HepG2 (cell line): ENCODE data around the gene CRAMP1. TPM values are rescaled to one million over a fixed set of nuclear protein-coding genes. Genes with fewer than 3 reads are reported as not detected.

Experiments used
- ATAC-seq: fragments of 200-7000 bp; cut with Tn5 transposase; 3 replicates; pipeline ENCODE4 v1.9.1; 2020; ENCODE audit warnings: mild to moderate bottlenecking, moderate library complexity
- BruUV-seq: library from RNA; stranded (reverse); fragments of 400-500 nt; replicated peaks from 2 replicates; lab custom pipeline; 2021; lab: Mats Ljungman, UMichigan
- CTCF ChIA-PET: fragments of 300-600 bp; formaldehyde crosslinking; extraction: SDS; loops from one replicate; lab custom pipeline; 2021; ENCODE audit warnings: low total read pairs, inconsistent platforms, low intra/inter-chr PET ratio; lab: Yijun Ruan, JAX
- POLR2A ChIA-PET: fragments of 350-600 bp; sonication (Branson Sonifier 250); formaldehyde crosslinking; loops from one replicate; lab custom pipeline; 2020; ENCODE audit warnings: antibody characterized with exemption, inconsistent platforms; lab: Yijun Ruan, JAX
- DNase-seq: peaks from one replicate; pipeline ENCODE4 v3.0.0-alpha.2; 2015; ENCODE audit warnings: low spot score
- FAIRE-seq: peaks from 3 replicates; lab custom pipeline; 2011; peaks lifted over from hg19 to GRCh38; lab: Jason Lieb, UNC
- H2AFZ ChIP-seq: one replicate; pipeline ENCODE4 v1.6.1; 2011; ENCODE audit warnings: low read length, inconsistent platforms
- H3K27ac ChIP-seq: fragments of 300-600 bp; 3 replicates; pipeline ENCODE4 v1.8.0; 2011; ENCODE audit warnings: mixed run types, mild to moderate bottlenecking, mixed read lengths, low read length, inconsistent platforms; ENCODE audit not compliant: insufficient read depth; ENCODE audit errors: extremely low read length
- H3K27me3 ChIP-seq, 2 experiments: fragments of 200-600 bp in 1 of 2; 2 replicates in 1 of 2; 3 replicates in 1 of 2; pipeline versions ENCODE4 v1.6.0 to v1.8.0; 2011; ENCODE audit warnings: low read length in 2 of 2, mild to moderate bottlenecking in 2 of 2, moderate library complexity in 2 of 2, inconsistent platforms in 1 of 2; ENCODE audit not compliant: insufficient read depth in 2 of 2, control insufficient read depth in 1 of 2
- H3K36me3 ChIP-seq, 2 experiments: fragments of 200-600 bp in 1 of 2; replicated peaks in 1 of 2; 2 replicates in 1 of 2; 3 replicates in 1 of 2; pipeline versions ENCODE4 v1.5.1 to v1.8.0; 2011; ENCODE audit warnings: low read length in 2 of 2, inconsistent platforms in 1 of 2; ENCODE audit not compliant: insufficient read depth in 2 of 2, control insufficient read depth in 1 of 2
- H3K4me1 ChIP-seq: 2 replicates; pipeline ENCODE4 v1.5.1; 2012; ENCODE audit warnings: low read length, inconsistent platforms; ENCODE audit not compliant: insufficient read depth
- H3K4me2 ChIP-seq: 2 replicates; pipeline ENCODE4 v1.6.0; 2011; ENCODE audit warnings: low read depth, low read length, inconsistent platforms
- H3K4me3 ChIP-seq, 3 experiments: fragments of 200-600 bp in 1 of 3; sonication (generic), shearing (Covaris generic) in 1 of 3; replicated peaks in 1 of 3; 2 replicates each; pipeline ENCODE4 v1.5.1; 2011 to 2016; ENCODE audit warnings: low read length in 3 of 3, inconsistent platforms in 2 of 3, low read depth in 2 of 3, mild to moderate bottlenecking in 2 of 3, control low read depth in 1 of 3, mixed read lengths in 1 of 3; ENCODE audit not compliant: insufficient read depth in 1 of 3
- H3K79me2 ChIP-seq: one replicate; pipeline ENCODE4 v1.6.1; 2011; ENCODE audit warnings: low read length, inconsistent platforms; ENCODE audit not compliant: insufficient read depth
- H3K9ac ChIP-seq: 2 replicates; pipeline ENCODE4 v1.6.0; 2011; ENCODE audit warnings: mild to moderate bottlenecking, low read depth, low read length, inconsistent platforms; ENCODE audit not compliant: insufficient read depth
- H3K9me3 ChIP-seq: 2 replicates; pipeline ENCODE4 v1.5.1; 2012; ENCODE audit warnings: mild to moderate bottlenecking, low read length
- H4K20me1 ChIP-seq: 2 replicates; pipeline ENCODE4 v1.6.0; 2011; ENCODE audit warnings: inconsistent platforms, mild to moderate bottlenecking, low read length, moderate library complexity; ENCODE audit not compliant: insufficient read depth
- ATAD3A ChIP-seq: sonication (generic); formaldehyde crosslinking; IDR thresholded peaks from 2 replicates; pipeline ENCODE4 v1.4.0; 2020; ENCODE audit warnings: missing genetic modification reagents
- HES4 ChIP-seq: sonication (generic); formaldehyde crosslinking; IDR thresholded peaks from 2 replicates; pipeline ENCODE4 v1.9.0; 2021; ENCODE audit warnings: mild to moderate bottlenecking, missing genetic modification reagents, borderline replicate concordance
- MTA1 ChIP-seq: sonication (generic); formaldehyde crosslinking; IDR thresholded peaks from 2 replicates; pipeline ENCODE4 v1.4.0; 2020; ENCODE audit warnings: missing genetic modification reagents, mild to moderate bottlenecking, borderline replicate concordance
- NFE2 ChIP-seq: sonication (generic); formaldehyde crosslinking; IDR thresholded peaks from 2 replicates; pipeline ENCODE4 v1.4.0; 2020; ENCODE audit warnings: missing genetic modification reagents
- NFRKB ChIP-seq: fragments of 450-650 bp; IDR thresholded peaks from 2 replicates; pipeline ENCODE4 v1.6.1; 2017
- NKX3-1 ChIP-seq: sonication (generic); formaldehyde crosslinking; IDR thresholded peaks from 2 replicates; pipeline ENCODE4 v1.5.0; 2020; ENCODE audit warnings: missing genetic modification reagents
- RBM39 ChIP-seq: fragments of 200-400 bp; formaldehyde crosslinking; IDR thresholded peaks from one replicate; pipeline ENCODE4 v1.6.1; 2018; ENCODE audit warnings: antibody characterized with exemption, mild to moderate bottlenecking, low read depth, low read length; ENCODE audit not compliant: poor library complexity, severe bottlenecking
- SNRNP70 ChIP-seq: fragments of 200-400 bp; formaldehyde crosslinking; IDR thresholded peaks from 2 replicates; pipeline ENCODE4 v1.6.1; 2017; ENCODE audit warnings: mild to moderate bottlenecking, low read depth, low read length, moderate library complexity
- STAT5B ChIP-seq: sonication (generic); formaldehyde crosslinking; IDR thresholded peaks from 2 replicates; pipeline ENCODE4 v1.4.0; 2020; ENCODE audit warnings: missing genetic modification reagents
- ZNF784 ChIP-seq: sonication (generic); formaldehyde crosslinking; IDR thresholded peaks from 2 replicates; pipeline ENCODE4 v1.5.1; 2020; ENCODE audit warnings: missing genetic modification reagents, mild to moderate bottlenecking, borderline replicate concordance
- WGBS: methylation state at CpG from one replicate; pipeline ENCODE4 v1.1.6; 2017; ENCODE audit warnings: low lambda C conversion rate; 5-methylcytosine and 5-hydroxymethylcytosine counted together
- in situ Hi-C: cut with HindIII; loops from 2 replicates; pipeline ENCODE4 v1.10.0; 2017; ENCODE audit warnings: low pct_unique_long_range_greater_than_20kb; ENCODE audit not compliant: extremely low pct_ligation_motif_present
- intact Hi-C: fragments of 100-400 bp; cut with micrococcal nuclease; formaldehyde crosslinking; loops from one replicate; pipeline ENCODE4 v1.10.0; 2022; ENCODE audit not compliant: unreplicated experiment
- polyA plus RNA-seq, 8 experiments: library from polyadenylated mRNA; depleted of rRNA in 3 of 8; stranded (reverse) in 7 of 8; unstranded in 1 of 8; fragments of >200 nt; fragmentation: Illumina TruSeq in 4 of 8; extraction: Trizol in 4 of 8; gene quantifications; 2 replicates each; pipeline versions ENCODE4 v1.2.1 to v1.2.3, GENCODE V29; 2011 to 2016; ENCODE audit warnings: low read depth in 4 of 8, missing spikeins in 1 of 8, mixed read lengths in 1 of 8; ENCODE audit not compliant: insufficient read depth in 1 of 8
- total RNA-seq, 5 experiments: library from RNA; depleted of rRNA; stranded (reverse); fragments of >200 nt; fragmentation: Illumina TruSeq; extraction: Trizol; gene quantifications; 2 replicates each; pipeline ENCODE4 v1.2.3, GENCODE V29; 2016; ENCODE audit warnings: low read depth in 1 of 5
- TF ChIP-seq, protein P1 (sequence below): sonication (generic); formaldehyde crosslinking; IDR thresholded peaks from 2 replicates; pipeline ENCODE4 v1.4.0; 2020; ENCODE audit warnings: missing genetic modification reagents
- TF ChIP-seq, protein P2 (sequence below): sonication (generic); formaldehyde crosslinking; IDR thresholded peaks from 2 replicates; pipeline ENCODE4 v1.4.0; 2020; ENCODE audit warnings: missing genetic modification reagents, borderline replicate concordance
- TF ChIP-seq, protein P3 (sequence below): sonication (generic); formaldehyde crosslinking; IDR thresholded peaks from 2 replicates; pipeline ENCODE4 v1.8.1; 2022; ENCODE audit warnings: mild to moderate bottlenecking, missing genetic modification reagents
- TF ChIP-seq, protein P4 (sequence below): IDR thresholded peaks from 2 replicates; pipeline ENCODE4 v1.6.1; 2012; ENCODE audit warnings: low read depth, low read length, improper control_type of control experiment

The CRAMP1 gene
- total and polyA plus RNA-seq, 2 of the 13 experiments (the other 11 are each of a cell fraction or from before 2014, with no cell fraction given) = 6.8 to 9.7 TPM

DNA sequence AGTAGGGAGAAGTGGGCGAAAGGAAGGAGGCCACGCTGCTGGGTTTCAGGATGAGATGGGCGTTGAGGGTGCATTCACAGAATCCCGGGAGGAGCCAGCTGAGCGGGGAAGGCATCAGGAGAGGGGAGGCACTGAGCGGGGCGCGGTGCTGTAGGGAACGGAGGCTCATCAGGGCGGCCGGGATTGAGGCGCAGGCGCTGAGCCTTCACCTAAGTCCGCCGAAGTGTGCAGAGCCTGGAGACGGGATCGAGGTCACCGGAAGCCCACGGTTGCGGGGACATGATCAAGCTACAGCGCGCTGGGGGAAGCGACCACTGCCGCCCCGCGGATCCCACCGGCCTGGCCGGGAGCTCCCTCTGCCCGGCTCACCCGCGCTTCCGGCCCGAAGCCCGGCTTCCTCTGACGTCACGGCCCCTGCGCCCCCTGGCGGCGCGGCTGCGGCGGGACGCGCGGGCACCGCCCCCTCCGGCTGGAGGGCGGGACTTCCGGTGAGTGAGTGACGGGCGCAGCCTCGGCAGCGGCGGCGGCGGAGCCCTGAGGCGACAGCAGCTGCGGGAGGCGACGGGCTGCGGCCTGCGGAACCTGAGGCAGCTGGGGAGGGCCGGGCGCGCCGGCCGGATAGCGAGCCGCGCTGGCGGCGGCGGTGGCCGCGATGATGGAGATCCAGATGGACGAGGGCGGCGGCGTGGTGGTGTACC, 93.7 kb downstream of the CRAMP1 start, which contains the start of gene MAPK8IP3:
Gene MAPK8IP3, plus strand, starts transcription at position 508 of the 698 bp plus-strand sequence. Its CDS starts 145 bp downstream, at position 653.
- Histone ChIP-seq H3K27ac (peak within 1 kb of the TSS; percentile 85), H2AFZ (peak within 1 kb of the TSS; percentile 61), H3K4me2 (peak within 1 kb of the TSS; percentile 96), H4K20me1 (peaks cover 16% of the 10 kb centered on the region), H3K4me1 (peaks cover 43% of the 10 kb centered on the region), H3K79me2 (peaks cover 39% of the 10 kb centered on the region), H3K36me3 (peaks cover 3 to 15% of the 10 kb centered on the region in 2 experiments; a peak in 3 of 5 replicates), H3K4me3 (peak within 1 kb of the TSS; percentile 84 to 100 (median 99)), H3K9me3 (no peaks in the 10 kb centered on the region), H3K9ac (peak within 1 kb of the TSS; percentile 97), H3K27me3 (no peaks in the 10 kb centered on the region; a peak in 1 of 5 replicates)
- ATAC-seq = peak; percentile 90
- CTCF ChIA-PET = no interaction called here
- DNase-seq = peak; percentile 74
- in situ Hi-C loops (no loop called here), intact Hi-C loops (loop anchor here (10.0 kb wide), 1 partner anchor 91 kb away; the partner anchor contains the start of genes CRAMP1 and IFT140)
- POLR2A ChIA-PET = interaction anchor here (0.6 to 3.9 kb wide), 13 partner anchors 8 to 449 kb away, joined by 3 to 37 read pairs (median 4); partner anchors contain the start of genes CRAMP1, EME2, IFT140 and JPT2
- no TSS peak for BruUV-seq
- 1% methylated on average over 24 of the region's 79 CpGs for WGBS
- FAIRE-seq = no peak
- TF ChIP-seq NFE2 (CRISPR knock-in tag) = no peak
- no peak for TF ChIP-seq SNRNP70
- no peak for TF ChIP-seq ATAD3A (CRISPR knock-in tag)
- TF ChIP-seq, protein P1, sequence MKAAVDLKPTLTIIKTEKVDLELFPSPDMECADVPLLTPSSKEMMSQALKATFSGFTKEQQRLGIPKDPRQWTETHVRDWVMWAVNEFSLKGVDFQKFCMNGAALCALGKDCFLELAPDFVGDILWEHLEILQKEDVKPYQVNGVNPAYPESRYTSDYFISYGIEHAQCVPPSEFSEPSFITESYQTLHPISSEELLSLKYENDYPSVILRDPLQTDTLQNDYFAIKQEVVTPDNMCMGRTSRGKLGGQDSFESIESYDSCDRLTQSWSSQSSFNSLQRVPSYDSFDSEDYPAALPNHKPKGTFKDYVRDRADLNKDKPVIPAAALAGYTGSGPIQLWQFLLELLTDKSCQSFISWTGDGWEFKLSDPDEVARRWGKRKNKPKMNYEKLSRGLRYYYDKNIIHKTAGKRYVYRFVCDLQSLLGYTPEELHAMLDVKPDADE (CRISPR knock-in tag) = no peak
- TF ChIP-seq, protein P2, sequence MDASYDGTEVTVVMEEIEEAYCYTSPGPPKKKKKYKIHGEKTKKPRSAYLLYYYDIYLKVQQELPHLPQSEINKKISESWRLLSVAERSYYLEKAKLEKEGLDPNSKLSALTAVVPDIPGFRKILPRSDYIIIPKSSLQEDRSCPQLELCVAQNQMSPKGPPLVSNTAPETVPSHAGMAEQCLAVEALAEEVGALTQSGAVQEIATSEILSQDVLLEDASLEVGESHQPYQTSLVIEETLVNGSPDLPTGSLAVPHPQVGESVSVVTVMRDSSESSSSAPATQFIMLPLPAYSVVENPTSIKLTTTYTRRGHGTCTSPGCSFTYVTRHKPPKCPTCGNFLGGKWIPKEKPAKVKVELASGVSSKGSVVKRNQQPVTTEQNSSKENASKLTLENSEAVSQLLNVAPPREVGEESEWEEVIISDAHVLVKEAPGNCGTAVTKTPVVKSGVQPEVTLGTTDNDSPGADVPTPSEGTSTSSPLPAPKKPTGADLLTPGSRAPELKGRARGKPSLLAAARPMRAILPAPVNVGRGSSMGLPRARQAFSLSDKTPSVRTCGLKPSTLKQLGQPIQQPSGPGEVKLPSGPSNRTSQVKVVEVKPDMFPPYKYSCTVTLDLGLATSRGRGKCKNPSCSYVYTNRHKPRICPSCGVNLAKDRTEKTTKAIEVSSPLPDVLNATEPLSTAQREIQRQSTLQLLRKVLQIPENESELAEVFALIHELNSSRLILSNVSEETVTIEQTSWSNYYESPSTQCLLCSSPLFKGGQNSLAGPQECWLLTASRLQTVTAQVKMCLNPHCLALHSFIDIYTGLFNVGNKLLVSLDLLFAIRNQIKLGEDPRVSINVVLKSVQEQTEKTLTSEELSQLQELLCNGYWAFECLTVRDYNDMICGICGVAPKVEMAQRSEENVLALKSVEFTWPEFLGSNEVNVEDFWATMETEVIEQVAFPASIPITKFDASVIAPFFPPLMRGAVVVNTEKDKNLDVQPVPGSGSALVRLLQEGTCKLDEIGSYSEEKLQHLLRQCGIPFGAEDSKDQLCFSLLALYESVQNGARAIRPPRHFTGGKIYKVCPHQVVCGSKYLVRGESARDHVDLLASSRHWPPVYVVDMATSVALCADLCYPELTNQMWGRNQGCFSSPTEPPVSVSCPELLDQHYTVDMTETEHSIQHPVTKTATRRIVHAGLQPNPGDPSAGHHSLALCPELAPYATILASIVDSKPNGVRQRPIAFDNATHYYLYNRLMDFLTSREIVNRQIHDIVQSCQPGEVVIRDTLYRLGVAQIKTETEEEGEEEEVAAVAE (CRISPR knock-in tag) = no peak
- TF ChIP-seq HES4 (CRISPR knock-in tag) = peak; percentile 31; the same call in 1 of the 2 replicates
- TF ChIP-seq, protein P3, sequence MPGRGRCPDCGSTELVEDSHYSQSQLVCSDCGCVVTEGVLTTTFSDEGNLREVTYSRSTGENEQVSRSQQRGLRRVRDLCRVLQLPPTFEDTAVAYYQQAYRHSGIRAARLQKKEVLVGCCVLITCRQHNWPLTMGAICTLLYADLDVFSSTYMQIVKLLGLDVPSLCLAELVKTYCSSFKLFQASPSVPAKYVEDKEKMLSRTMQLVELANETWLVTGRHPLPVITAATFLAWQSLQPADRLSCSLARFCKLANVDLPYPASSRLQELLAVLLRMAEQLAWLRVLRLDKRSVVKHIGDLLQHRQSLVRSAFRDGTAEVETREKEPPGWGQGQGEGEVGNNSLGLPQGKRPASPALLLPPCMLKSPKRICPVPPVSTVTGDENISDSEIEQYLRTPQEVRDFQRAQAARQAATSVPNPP (CRISPR knock-in tag) = no peak
- TF ChIP-seq, protein P4, sequence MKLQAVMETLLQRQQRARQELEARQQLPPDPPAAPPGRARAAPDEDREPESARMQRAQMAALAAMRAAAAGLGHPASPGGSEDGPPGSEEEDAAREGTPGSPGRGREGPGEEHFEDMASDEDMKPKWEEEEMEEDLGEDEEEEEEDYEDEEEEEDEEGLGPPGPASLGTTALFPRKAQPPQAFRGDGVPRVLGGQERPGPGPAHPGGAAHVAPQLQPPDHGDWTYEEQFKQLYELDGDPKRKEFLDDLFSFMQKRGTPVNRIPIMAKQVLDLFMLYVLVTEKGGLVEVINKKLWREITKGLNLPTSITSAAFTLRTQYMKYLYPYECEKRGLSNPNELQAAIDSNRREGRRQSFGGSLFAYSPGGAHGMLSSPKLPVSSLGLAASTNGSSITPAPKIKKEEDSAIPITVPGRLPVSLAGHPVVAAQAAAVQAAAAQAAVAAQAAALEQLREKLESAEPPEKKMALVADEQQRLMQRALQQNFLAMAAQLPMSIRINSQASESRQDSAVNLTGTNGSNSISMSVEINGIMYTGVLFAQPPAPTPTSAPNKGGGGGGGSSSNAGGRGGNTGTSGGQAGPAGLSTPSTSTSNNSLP = no peak
- no peak for TF ChIP-seq NFRKB
- TF ChIP-seq STAT5B (CRISPR knock-in tag) = no peak
- TF ChIP-seq RBM39 = peak; percentile 34
- TF ChIP-seq ZNF784 = peak; percentile 83
- TF ChIP-seq NKX3-1 (CRISPR knock-in tag) = peak; percentile 83; the same call in 1 of the 2 replicates
- TF ChIP-seq MTA1 (CRISPR knock-in tag) = peak; percentile 74; the same call in 1 of the 2 replicates
